Measurements from ENCODE around the gene LRRC25. TPM values are rescaled to one million over a fixed set of nuclear protein-coding genes. Genes with fewer than 3 reads are reported as not detected.
A peak's percentile ranks its signal among the peaks of the same experiment; 100 is the strongest.

Gene LRRC25
- total RNA-seq, 4 donors from 2014 or later: 1.1 to 7.1 (median 2.2) TPM

- WGBS, 2 donors: 72 to 73% methylated on average over 6 of the region's 6 CpGs
- intact Hi-C loops (cut with DNase I): no loop called here
- no peak for DNase-seq
- Histone ChIP-seq H3K27ac (peak overlapping the region in 2 of 3 donors; percentile 28 to 30), H3K36me3 (no peaks in the 10 kb centered on the region), H3K4me1 (peaks cover 12 to 47% of the 10 kb centered on the region in 2 donors), H3K27me3 (no peaks in the 10 kb centered on the region), H3K9me3 (no peaks in the 10 kb centered on the region), H3K4me3 (replicated peaks in 1 of 3) (no peak overlapping the region)
- TF ChIP-seq POLR2A (IDR thresholded peaks at IDR 0.05) (no peak), CTCF (IDR thresholded peaks at IDR 0.05) (no peak)
Measured at GRCh38 chr19:18377026-18377425, 20.4 kb downstream of the LRRC25 start.

- DNase-seq: peak; percentile 92 to 93
- Histone ChIP-seq H3K4me3 (replicated peaks in 1 of 3) (no peak overlapping the region), H3K27ac (peak overlapping the region; percentile 79 to 85 (median 81)), H3K9me3 (no peaks in the 10 kb centered on the region), H3K27me3 (no peaks in the 10 kb centered on the region), H3K36me3 (no peaks in the 10 kb centered on the region), H3K4me1 (peaks cover 12 to 34% of the 10 kb centered on the region in 2 donors)
- TF ChIP-seq CTCF (IDR thresholded peaks at IDR 0.05) (no peak), POLR2A (IDR thresholded peaks at IDR 0.05) (no peak)
- intact Hi-C loops (cut with DNase I): no loop called here
- 43 to 44% methylated on average over 14 to 15 of the region's 17 CpGs for WGBS, 2 donors
Measured at GRCh38 chr19:18373892-18374629, 23.4 kb downstream of the LRRC25 start.

GRCh38 chr19:18373407-18373891 is 24.0 kb downstream of the LRRC25 start:
- Histone ChIP-seq H3K4me3 (replicated peaks in 1 of 3) (no peak overlapping the region), H3K4me1 (peaks cover 12 to 34% of the 10 kb centered on the region in 2 donors), H3K9me3 (no peaks in the 10 kb centered on the region), H3K27me3 (no peaks in the 10 kb centered on the region), H3K27ac (peak overlapping the region; percentile 79 to 85 (median 81)), H3K36me3 (no peaks in the 10 kb centered on the region)
- no peak for DNase-seq
- TF ChIP-seq CTCF (IDR thresholded peaks at IDR 0.05): no peak
- no peak for TF ChIP-seq POLR2A (IDR thresholded peaks at IDR 0.05)
- 64 to 65% methylated on average over 4 of the region's 4 CpGs for WGBS, 2 donors
- intact Hi-C loops (cut with DNase I): no loop called here

- Histone ChIP-seq H3K36me3 (no peaks in the 10 kb centered on the region), H3K27me3 (no peaks in the 10 kb centered on the region), H3K9me3 (no peaks in the 10 kb centered on the region), H3K27ac (no peak overlapping the region), H3K4me3 (replicated peaks in 1 of 3) (no peak overlapping the region), H3K4me1 (peaks cover 11 to 27% of the 10 kb centered on the region in 2 donors)
- no peak for DNase-seq
- intact Hi-C loops (cut with DNase I): no loop called here
- 80 to 81% methylated on average over 11 to 13 of the region's 15 CpGs for WGBS, 2 donors
- TF ChIP-seq CTCF (IDR thresholded peaks at IDR 0.05) (no peak), POLR2A (IDR thresholded peaks at IDR 0.05) (no peak)
Measured at GRCh38 chr19:18368504-18369222, 28.8 kb downstream of the LRRC25 start.

GRCh38 chr19:18366021-18366435 is 31.4 kb downstream of the LRRC25 start:
- intact Hi-C loops (cut with DNase I): no loop called here
- WGBS, 2 donors: 86 to 90% methylated on average over 2 of the region's 2 CpGs
- H3K36me3 ChIP-seq: no peaks in the 10 kb centered on the region
- H3K27ac ChIP-seq: peak overlapping the region; percentile 89 to 97 (median 95)
- no peaks in the 10 kb centered on the region for H3K27me3 ChIP-seq
- no peaks in the 10 kb centered on the region for H3K9me3 ChIP-seq
- DNase-seq: no peak
- peaks cover 11 to 24% of the 10 kb centered on the region in 2 donors for H3K4me1 ChIP-seq
- no peak overlapping the region for H3K4me3 ChIP-seq (replicated peaks in 1 of 3)
- no peak for TF ChIP-seq CTCF (IDR thresholded peaks at IDR 0.05)
- no peak for TF ChIP-seq POLR2A (IDR thresholded peaks at IDR 0.05)
